ENCODE results near the gene LGALS7B. TPM values are rescaled to one million over a fixed set of nuclear protein-coding genes. Genes with fewer than 3 reads are reported as not detected.

LGALS7B gene
- total and polyA plus RNA-seq, 2 of the 4 experiments (the other 2 are of a cell fraction): not detected

- Histone ChIP-seq H3K27ac (ENCODE audit: insufficient read depth, low read length) (no peak overlapping the region), H3K4me1 (ENCODE audit: control insufficient read depth, insufficient read depth, low read length) (no peaks in the 10 kb centered on the region), H3K79me1 (ENCODE audit: low read depth in 1 of 2, low read length in 2 of 2) (no peaks in the 10 kb centered on the region), H3K23ac (ENCODE audit: low read depth, low read length) (no peak overlapping the region), H2BK5ac (ENCODE audit: low read depth, low read length, poor library complexity, severe bottlenecking) (no peak overlapping the region), H3K14ac (replicated peaks; ENCODE audit: low read depth, low read length) (no peak overlapping the region), H3K9ac (ENCODE audit: low read depth, low read length) (no peak overlapping the region), H3K9me3 (ENCODE audit: control insufficient read depth, insufficient read depth, low read length) (no peaks in the 10 kb centered on the region), H4K5ac (ENCODE audit: low read depth, low read length) (no peak overlapping the region), H4K91ac (ENCODE audit: insufficient read depth, low read depth, low read length) (no peak overlapping the region), H2BK20ac (ENCODE audit: low read depth, low read length) (no peak overlapping the region), H3K18ac (ENCODE audit: low read depth, low read length) (no peak overlapping the region), H4K8ac (ENCODE audit: low read depth in 2 of 2, low read length in 2 of 2) (no peak overlapping the region), H2AK5ac (ENCODE audit: low read depth, low read length) (no peak overlapping the region), H2AFZ (replicated peaks; ENCODE audit: low read length, poor library complexity) (peak overlapping the region; percentile 14), H3K4ac (ENCODE audit: low read depth, low read length) (no peak overlapping the region), H3K4me3 (ENCODE audit: insufficient read depth, low read depth, low read length) (no peak overlapping the region), H3K56ac (ENCODE audit: extremely low read depth, insufficient read depth, low read length) (no peak overlapping the region), H2BK15ac (ENCODE audit: low read depth, low read length) (no peak overlapping the region), H3K4me2 (ENCODE audit: low read depth, low read length) (no peak overlapping the region), H2BK120ac (ENCODE audit: low read depth, low read length) (no peak overlapping the region), H3K36me3 (ENCODE audit: control insufficient read depth, insufficient read depth, low read length) (no peaks in the 10 kb centered on the region), H2AK9ac (replicated peaks; ENCODE audit: low read depth, low read length, poor library complexity) (no peak overlapping the region), H4K20me1 (ENCODE audit: insufficient read depth, low read length) (no peaks in the 10 kb centered on the region), H3K9me1 (ENCODE audit: insufficient read depth, low read length) (no peaks in the 10 kb centered on the region), H3K27me3 (ENCODE audit: control insufficient read depth, insufficient read depth, low read length) (peaks cover 17% of the 10 kb centered on the region)
- intact Hi-C loops (cut with micrococcal nuclease) (no loop called here), dilution Hi-C loops (cut with HindIII; ENCODE audit: low sequenced_read_pairs, unreplicated experiment) (no loop called here), in situ Hi-C loops (cut with MboI; ENCODE audit: low sequenced_read_pairs) (no loop called here)
- TF ChIP-seq NFE2L2 (IDR thresholded peaks at IDR 0.05; ENCODE audit: low read depth, low read length) (no peak), SMC3 (IDR thresholded peaks at IDR 0.05; ENCODE audit: low read depth, low read length) (no peak), CTCF (conservative IDR thresholded peaks at IDR 0.05; ENCODE audit: low read depth, low read length) (no peak), RFX5 (IDR thresholded peaks at IDR 0.05; ENCODE audit: low read depth, low read length) (no peak), ELK1 (IDR thresholded peaks at IDR 0.05; ENCODE audit: borderline replicate concordance, low read depth, low read length) (no peak)
- ATAC-seq (ENCODE audit: low read depth): no peak
- ChIA-PET CTCF (no interaction called here), POLR2A (ENCODE audit: unreplicated experiment) (no interaction called here)
- WGBS, 2 experiments (ENCODE audit: extremely low coverage in 2 of 2, insufficient read length in 1 of 2): 0% methylated on average over 1 of the region's 7 CpGs; no CpG with 5 or more reads in 1 of the 2 experiments
- no TSS peak for BruUV-seq (replicated peaks)
- no peak for DNase-seq
These were observed 10.3 kb upstream of the LGALS7B start for GRCh38 chr19:38778733-38779132.
